ENCODE measurements around the gene MYL6B.
"Not testable (repeated sequence)": the region's sequence is repeated elsewhere in the genome, so short reads cannot be mapped to it uniquely, and the experiment has no call there.

MYL6B gene

DNA sequence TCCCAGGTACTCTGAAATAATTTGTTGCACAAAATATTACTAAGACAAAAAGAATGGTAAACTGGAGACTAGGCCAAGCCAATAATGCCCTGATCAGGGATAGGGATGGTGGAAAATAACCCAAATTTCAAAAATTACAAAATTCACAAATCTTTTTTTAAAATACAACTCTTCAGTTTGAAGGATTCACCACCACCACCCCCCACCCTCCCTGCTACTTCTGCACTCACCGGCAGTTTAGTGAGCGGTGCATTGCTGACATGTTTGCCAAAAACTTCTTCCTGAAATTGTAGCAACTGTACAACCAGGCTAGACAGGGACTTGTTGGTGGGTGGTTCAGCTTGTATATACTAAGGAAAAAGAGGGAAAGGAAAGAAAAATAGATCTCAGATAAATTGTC lies 34.6 kb downstream of the MYL6B start:
- no peak for DNase-seq

DNA sequence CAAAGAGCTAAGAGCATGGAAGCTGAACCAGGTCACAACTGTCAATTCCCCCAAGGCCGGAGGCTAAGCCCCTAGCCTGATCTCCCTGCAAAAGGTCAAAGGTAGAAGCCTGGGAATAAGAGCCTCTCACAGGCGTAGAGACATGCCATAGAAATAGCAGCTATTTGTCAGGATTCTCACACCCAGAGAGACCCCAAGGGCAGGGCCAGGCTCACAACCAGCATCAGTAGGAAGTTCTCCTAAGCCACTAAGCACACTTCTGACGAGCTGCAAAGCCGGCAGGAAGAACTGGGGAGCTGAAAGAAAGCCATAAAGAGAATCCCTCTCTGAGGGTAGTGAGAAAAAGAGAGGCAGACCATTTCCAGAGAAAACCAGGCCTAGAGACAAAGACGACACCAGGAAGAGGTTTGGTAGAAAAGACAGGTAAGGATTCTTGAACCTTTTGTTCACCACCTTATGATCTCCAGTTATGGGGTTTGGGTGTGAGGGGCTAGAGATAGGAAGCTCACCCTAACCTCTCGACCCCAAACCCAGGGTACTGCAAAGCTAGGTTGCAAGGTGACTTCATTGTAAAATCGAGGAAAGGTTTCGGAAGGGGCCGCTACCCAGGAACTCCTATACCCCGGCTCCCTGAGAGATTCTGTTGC lies 35.9 kb downstream of the MYL6B start:
- no peak for DNase-seq

DNA sequence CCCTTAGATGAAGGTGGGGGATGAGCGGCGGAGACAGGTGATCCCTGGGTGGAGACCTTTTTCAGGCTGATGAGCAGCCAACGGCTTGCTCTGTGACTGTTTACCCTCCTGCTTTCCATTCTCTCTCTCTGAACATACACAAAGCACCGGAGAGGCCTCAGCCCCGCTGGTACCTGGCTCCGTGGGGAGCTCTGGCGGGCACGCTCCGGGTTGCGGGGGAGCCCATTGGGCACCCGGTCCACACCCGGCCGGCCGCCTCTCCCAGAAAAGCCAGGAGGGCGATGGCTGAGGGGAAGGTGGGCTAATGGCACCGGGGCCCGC lies 36.4 kb downstream of the MYL6B start:
- no peak for DNase-seq

DNA sequence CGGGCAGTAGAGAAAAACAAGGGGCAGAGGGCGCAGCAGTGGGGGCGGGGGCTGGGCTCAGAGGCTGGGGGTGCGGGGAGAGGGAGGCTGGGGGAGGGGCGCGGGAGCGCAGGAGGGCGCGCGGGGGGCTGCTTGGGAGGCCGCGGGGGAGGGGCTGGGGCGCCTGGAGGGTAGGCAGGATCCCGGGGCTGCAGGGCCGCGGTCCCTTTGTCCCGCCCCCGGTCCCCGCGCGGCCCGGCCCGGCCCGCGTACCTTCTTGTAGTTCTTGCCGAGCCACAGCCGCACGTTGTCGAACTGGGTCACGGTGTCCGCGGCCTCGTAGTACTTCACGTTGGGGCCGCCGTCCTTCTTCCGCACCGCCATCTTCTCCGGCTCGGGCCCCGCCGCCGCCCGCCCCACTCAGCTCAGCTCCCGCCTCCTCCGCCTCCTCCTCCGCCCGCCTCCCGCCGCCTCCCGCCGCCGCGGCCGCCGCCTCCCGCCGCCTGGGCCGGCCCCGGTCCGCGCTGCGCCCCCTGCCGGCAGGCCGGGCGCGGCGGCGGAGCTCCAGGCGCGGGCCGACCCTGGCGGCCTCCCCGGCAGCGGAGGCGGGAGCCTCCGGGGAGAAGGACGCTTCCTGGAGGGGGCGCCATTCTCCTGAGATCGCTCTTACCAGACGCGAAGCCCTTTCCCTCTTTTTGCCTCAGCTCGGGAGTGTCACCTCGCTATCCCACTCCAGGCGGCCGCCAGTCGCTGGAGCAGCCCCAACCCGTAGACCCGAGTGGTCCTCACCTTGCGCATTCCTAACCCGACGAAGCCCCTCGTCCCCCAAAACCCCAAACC lies 36.9 kb downstream of the MYL6B start, which contains the start of gene SMARCC2:
Gene SMARCC2, minus strand, starts transcription at position 385 of the 819 bp plus-strand sequence. Its CDS starts 22 bp downstream, at position 363.
- peak; percentile 84 for DNase-seq

DNA sequence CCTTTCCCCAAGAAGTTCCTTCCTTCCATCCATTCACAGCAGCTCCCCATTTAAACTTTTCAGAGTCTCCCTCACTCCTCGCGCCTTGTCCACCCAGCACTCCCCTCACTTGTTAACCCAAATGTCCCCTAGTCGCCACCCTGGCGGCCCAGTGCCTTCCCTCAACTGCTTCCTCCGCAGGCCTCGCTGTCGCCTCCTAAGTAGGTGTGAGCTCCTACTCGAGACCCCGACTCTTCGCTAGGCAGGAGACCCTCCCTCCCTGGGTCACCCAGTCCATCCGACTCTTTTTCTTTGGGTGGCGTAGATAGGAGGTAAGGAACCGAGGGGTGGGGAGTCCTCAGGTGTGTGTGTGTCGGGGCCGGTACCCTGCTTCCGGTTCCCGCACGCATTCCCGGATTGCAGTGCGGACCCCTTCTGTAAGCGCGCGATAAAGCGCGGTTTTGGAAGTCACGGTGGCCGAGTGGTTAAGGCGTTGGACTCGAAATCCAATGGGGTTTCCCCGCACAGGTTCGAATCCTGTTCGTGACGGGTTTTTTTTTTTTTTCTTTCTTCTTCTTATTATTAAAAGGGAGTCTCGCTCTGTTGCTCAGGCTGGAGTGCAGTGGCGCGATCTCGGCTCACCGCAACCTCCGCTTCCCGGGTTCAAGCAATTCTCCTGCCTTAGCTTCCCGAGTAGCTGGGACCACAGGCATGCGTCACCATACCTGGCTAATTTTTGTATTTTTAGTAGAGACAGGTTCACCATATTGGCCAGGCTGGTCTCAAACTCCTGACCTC lies 37.7 kb downstream of the MYL6B start:
- DNase-seq, result peak; percentile 82

DNA sequence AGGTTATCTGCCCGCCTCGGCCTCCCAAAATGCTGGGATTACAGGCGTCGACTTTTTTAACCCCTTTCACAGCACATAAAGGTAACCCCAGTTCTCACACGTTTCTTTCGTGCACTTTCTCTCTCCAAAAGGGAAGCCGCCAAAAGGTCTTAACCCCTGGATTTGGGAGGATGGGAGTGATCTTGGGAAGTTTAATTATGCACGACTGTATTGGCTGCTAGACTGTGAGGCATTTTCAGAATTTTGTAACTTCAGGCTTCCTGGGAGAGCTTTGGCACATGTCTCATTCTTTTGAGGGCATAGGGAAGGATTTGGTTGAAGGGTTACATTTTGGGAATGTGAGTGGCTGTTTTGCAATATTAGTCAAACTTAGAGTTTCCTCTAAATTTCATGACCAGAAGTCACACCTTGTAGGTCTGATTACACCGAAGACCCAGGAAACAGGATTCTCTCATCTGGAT lies 38.3 kb downstream of the MYL6B start:
- no peak for DNase-seq

DNA sequence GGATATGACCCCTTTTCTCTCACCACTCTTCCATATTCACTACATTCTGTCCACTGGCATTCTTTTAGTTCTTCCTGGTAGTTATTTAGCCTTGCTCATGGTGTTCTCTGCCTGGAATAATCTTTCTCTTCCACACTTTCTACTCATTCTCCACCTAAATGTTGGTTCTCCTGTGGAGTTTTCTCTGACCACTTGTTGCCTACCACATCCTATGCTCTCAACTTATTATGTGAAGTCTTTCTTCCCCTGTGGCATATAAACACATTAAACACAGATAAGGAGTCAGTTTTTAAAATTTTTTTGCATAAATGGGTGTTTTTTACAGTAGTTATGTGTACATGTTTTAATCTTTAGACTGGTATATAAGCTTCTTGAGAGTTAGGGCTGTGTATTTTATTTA lies 40.2 kb downstream of the MYL6B start:
- no peak for DNase-seq

DNA sequence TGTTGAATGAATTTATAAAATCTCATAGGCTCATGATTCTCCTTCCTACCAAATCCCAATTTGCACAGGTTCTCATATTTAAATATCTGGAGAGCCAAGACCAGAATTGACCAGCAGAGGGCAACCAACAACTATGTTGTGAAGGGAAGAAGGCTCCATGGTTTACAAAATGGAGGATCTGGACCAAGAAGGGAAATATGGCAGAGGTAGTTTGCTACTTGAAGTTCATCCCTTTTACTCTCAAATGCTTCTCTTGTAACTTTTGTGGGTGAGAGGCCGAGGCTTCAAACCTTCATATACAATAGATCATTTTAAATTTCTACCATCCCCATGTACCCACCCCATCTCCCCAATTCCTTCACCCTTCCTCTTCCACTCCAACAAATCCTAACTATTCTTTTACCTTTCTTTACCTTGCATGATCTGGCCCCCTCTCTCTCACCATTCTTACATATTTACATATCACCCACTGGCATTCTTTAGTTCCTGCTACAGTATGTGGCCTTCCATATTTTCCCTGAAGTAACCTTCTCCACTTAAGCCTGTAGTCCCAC lies 40.7 kb downstream of the MYL6B start:
- DNase-seq, result peak; percentile 91

DNA sequence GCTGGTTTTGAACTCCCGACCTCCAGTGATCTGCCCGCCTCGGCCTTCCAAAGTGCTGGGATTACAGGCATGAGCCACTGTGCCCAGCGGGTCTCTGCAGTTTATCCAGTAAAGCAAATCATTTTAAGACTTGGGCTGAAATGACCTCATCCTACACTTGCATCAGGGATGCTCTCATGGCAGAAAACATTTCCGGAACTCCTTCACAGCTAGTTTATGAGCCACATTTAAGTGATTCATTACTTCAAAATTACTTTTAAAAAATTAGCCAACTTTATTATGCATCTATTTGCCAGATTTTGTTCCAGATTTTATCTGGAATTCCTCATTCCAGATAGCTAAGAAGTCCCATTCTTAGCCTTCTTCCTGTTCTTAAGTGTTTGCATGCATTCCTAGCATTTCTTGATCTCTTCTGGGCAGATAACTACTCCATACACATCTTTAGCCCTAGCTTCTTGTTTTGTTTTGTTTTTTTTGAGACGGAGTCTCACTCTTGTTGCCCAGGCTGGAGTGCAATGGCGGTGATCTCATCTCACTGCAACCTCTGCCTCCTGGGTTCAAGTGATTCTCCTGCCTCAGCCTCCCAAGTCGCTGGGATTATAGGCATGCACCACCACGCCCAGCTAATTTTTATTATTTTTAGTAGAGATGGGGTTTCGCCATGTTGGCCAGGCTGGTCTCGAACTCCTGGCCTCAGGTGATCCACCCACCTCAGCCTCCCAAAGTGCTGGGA lies 44.6 kb downstream of the MYL6B start:
- not testable (repeated sequence) for DNase-seq

DNA sequence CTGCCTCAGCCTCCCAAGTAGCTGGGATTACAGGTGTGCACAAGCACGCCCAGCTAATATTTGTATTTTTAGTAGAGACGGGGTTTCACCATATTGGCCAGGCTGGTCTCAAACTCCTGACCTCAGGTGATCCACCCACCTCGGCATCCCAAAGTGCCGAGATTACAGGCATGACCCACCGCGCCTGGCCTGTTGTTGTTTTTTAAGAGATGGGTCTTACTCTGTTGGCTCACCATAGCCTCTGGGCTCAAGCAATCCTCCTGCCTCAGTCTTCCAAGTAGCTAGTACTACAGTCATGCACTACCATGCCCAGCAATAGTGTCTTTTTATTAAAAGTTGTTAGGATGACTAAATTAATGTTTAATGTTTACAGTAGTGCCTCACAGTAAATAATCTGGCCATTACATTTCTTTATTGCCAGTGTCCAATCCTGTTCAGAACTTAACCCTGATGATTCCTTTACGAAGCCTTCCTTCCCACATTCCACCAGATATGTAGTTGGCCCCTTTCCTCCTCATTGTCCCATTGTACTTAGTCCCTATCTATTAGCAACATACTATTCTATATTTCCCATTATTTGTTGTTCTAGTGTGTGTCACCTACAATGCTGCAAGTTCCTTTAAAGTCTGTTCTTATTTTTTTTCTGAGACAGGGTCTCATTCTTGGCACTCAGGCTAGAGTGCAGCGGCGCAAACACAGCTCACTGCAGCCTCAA lies 45.7 kb downstream of the MYL6B start:
- no peak for DNase-seq

DNA sequence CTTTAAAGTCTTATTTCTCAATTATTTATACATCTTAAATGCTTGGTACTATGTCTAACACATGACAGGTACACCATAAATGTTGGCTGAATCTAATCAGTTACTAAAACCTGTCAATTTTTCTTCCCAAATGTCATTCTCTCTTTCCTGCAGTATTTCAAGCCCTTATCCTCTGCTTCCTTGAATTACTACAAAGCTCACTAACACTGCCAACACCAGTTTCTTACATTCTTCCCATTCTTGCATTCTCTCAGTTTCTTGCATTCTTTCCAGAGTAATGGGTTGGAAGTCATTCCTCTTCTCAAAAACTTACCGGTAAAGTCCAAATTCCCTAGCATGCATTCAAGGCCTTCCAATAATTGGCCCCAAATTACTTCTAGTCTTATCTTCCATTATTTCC lies 46.4 kb downstream of the MYL6B start:
- no peak for DNase-seq

DNA sequence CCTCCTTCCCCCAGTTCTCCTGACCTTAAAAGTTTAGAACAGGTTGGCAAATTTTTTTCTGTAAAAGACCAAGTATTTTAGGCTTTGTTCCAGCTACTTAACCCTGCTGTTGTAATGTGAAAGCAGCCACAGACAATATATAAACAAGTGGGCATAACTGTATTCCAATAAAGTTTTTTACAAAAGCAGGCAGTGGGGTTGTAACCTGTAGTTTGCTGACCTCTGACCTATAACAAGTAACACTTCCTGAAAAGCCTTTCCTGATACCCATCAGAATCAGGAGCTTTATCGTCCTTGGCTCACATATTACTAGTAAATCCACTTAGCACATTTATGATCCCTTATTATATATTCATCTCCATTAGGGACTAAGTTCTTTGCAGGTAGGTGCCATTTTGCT lies 50.0 kb downstream of the MYL6B start:
- DNase-seq, result no peak

DNA sequence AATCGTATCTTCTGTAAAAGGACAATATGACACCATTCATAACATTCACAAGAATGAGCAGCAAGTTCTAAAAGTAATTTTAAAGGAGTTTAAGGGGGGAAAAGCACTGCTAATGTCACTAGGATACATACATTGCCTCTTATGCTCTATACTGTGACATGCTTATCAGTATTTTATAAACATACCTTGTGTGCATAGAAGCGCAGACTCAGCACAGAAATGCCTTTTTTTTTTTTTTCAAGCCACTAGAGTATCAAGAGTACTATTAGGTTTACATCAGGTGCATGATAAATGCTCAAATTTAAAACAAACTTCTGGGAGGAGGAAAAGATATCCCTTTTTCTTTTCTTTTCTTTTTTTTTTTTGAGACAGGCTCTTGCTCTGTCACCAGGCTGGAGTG lies 50.5 kb downstream of the MYL6B start:
- DNase-seq, result no peak

DNA sequence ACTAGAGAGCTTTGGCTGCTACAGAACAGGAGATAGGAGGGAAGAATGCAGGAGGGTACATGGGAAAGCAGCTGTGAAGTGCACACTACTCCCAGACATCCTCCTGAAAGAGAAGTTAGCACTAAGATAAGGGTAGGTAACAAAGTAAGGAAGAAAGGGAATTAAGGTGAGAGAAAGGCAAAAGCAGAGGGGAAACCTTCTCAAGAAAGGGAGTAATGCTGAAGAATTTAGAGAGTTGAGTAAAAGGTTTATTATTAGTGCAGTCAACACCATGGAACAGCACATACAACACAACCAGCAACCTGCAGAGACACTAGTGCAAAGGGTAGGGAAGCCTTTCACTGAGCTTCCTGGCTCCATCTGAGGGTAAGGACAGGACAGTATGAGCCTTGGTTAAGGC lies 51.9 kb downstream of the MYL6B start:
- no peak for DNase-seq

DNA sequence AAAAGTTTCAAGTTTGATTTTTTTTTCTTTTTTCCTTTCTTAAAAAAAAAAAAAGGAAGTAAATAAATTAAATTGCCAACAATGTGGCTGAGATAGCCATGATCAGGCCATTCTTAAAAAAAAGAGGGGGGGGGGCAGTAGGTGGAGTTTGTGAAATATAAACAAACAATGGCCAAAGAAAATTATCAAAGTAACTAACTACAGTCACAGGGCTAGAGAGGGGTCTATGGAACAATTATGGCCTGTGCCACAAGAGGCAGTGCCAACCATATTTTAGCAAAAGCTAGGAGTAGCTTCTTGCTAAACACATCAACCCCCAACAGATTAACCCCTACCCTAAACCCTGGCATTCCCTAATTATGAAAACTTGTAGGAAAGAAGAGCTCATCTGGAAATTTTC lies 53.1 kb downstream of the MYL6B start:
- no peak for DNase-seq

DNA sequence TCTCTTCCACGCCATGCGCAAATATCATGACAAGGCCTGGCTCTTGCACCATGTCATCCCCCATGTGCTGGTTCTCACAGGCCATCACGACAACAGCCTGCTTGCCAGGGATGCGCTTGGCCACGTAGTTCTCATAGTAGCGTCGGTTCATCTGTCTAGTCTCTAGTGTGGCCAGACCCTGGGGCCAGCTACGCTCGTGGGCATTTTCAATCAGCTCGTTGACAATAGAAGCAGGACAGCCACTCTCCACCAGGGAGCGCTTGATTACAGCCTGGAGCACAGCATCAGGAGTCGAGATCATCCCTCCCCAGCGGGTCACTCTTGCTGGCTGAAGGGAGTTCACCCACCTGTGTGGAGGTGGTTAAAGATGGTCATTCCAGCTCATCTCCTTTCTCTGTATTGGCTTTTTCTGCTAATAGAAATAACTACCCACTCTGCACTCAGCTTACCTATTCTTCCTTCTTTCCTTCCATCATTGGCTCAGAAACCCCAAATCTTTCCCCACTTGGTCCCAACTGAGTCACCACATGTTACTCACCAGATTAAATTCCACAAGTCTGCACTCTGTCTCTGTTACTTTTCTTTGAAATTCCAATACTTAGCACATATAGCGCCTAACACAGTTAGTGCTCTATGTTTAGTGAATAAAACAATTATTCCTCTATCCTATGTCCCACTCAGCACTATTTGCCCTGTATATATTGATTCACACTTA lies 54.2 kb downstream of the MYL6B start:
- no peak for DNase-seq

Data from NCI-H2029 (cell line).